UCSD-AML1 (cell line): ENCODE results near the gene TFB1M.
"Not testable (repeated sequence)": the region's sequence is repeated elsewhere in the genome, so short reads cannot be mapped to it uniquely, and the experiment has no call there.

Experiments used
- DNase-seq: peaks from one replicate; lab custom pipeline; 2025; ENCODE audit not compliant: unreplicated experiment; lab: John Stamatoyannopoulos, UW

The TFB1M gene

DNA sequence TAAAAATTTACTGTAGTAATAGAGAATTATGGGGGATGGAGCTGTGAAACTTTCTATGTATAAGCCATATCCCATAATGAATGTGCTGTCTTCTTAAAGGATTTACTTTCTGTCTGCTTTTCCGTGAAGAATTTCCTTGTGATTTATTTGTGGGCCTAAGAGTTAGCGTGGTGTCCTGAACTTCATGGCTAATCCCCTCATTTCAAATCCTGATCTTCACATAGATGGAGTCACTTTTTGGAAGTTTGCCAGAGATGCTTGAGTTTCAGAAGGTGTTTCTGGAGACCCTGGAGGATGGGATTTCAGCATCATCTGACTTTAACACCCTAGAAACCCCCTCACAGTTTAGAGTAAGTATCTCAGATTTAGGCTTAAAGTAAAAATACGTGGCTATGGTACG lies 69.8 kb downstream of the TFB1M start:
- DNase-seq, result no peak

DNA sequence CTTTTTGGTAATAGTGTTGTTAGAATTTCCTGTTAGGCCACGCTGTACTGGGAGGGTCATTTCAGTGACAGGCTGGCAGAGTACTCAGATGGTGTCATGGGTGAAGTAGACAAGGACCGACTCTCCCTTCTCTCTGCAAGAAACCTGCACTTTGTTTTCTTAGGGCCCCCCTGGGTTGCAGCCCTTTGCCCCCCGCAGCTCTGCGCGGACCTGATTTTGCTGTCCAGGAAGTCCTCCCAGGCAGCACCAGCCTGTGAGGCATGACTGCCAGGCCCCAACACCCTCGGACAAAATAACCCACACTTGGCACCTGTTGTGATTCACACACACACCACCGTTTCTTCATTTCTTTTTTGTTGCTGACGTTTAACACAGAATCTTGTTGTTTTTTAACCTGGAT lies 72.3 kb downstream of the TFB1M start:
- no peak for DNase-seq

DNA sequence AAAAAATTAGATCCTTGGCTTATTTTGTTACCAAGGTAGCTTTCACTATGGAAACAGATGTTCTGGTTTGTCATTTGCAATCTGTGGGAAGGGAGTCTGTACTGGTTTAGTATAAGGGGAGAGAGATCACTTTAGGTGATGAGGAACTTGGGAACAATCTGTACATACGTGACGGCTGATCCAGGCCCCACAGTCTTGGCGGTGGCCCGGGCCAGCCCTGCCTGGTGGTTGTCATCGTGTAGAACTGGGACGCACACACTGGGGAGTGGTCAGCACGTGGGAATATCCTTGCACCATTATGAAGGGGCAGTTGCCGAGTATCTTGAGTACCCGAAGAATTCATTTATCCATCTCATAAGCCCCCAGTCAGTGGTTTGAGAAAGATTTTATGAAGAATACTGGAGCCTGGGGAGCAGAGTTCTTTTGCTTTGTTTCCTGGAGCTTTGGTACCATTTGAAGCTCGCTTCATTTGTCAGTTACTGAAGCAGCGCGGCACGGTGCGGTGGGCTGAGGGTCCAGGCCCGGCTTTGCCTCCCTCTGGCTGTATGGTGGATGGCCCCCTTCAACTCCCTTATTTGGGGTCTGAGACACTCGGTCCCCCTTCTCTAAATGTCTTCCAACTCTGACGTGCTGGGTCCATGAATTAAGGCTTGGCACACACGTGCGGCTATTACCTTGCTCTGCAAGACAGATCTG lies 73.2 kb downstream of the TFB1M start:
- DNase-seq, result no peak

- DNase-seq, result no peak
Observed at GRCh38 chr6:155237613-155238012, 76.7 kb downstream of the TFB1M start.

DNA sequence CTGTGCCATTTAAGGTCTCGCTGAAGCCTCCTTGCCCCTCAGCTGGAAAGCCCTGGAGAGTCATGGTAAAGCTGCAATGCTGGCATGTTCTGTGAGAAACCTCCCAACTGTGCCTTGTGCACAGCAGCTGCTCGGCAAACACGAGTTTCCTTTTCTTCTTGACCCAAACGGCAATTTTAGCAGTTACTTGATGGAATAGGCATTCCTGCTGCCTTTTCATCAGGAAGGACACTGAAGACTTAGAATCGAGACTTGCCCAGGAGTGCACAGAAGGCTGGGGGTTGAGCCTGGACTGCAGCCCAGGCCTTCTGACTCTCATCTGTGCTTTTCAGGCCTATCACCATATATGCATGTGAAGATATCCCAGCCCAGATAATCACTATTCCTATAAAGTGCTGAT lies 79.2 kb downstream of the TFB1M start:
- no peak for DNase-seq

GRCh38 chr6:155234687-155235086 lies 79.6 kb downstream of the TFB1M start:
- DNase-seq, result no peak

- DNase-seq, result no peak
Observed at GRCh38 chr6:155234167-155234566, 80.1 kb downstream of the TFB1M start.

GRCh38 chr6:155232848-155233247 lies 81.4 kb downstream of the TFB1M start:
- no peak for DNase-seq

DNA sequence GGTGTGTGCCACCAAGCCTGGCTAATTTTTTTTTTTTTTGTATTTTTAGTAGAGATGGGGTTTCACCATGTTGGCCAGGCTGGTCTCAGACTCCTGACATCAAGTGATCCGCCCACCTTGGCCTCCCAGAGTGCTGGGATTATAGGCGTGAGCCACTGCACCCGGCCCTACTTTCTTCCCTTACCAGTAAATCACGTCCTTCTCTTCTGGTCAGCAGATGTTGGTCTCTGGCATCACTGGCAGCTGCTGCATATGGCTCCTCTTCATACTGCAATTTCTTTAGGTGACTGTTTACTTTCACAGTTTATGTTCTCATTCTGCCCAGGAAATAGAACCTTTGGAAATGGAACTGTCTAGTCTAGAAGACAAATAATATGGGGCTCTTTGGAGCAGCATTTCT lies 83.3 kb downstream of the TFB1M start:
- DNase-seq, result not testable (repeated sequence)

GRCh38 chr6:155228546-155229166 lies 85.6 kb downstream of the TFB1M start:
- no peak for DNase-seq

DNA sequence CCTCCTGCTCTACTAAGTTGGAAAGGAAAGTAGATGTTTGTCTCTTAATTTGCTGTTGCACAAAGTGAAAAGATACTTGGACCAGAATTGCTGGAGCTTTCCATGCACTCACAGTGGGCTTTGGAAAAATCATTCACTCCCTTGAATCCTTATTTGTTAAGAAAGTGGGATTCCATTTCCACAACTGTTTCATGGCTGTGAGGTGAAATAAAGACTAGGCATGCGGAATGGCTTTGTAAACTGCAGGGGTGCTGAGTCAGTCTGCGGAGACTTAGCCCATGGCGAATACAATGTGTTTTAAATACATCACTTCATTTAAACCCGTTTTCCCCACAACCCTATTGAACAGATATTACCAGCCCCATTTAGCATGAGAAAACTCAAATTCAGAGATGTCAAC lies 87.2 kb downstream of the TFB1M start:
- DNase-seq, result no peak

GRCh38 chr6:155224618-155225017 lies 89.7 kb downstream of the TFB1M start:
- DNase-seq, result no peak

- DNase-seq, result no peak
Observed at GRCh38 chr6:155223646-155224451, 90.4 kb downstream of the TFB1M start.

GRCh38 chr6:155222506-155222905 lies 91.8 kb downstream of the TFB1M start:
- DNase-seq, result no peak

DNA sequence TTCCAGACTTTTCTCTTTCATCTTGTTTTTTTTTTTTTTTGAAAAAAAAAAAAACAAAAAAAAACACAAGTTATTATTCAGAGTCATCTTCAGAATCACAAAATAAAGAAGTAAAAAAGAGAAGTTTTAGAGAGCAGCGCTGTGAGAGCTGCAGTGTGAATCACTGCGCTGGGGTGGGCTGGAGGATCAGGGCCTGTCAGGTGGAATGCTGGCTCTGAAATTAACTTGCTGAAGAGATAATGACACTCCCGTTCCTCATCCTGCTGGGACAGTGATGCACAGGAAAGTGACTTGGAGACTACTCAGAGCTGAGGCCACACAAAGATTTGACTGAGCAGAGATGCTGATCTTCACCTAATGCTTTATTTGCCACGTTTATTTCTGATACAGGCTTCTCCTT lies 93.2 kb downstream of the TFB1M start:
- DNase-seq, result no peak

GRCh38 chr6:155219858-155220301 lies 94.4 kb downstream of the TFB1M start:
- DNase-seq, result no peak

DNA sequence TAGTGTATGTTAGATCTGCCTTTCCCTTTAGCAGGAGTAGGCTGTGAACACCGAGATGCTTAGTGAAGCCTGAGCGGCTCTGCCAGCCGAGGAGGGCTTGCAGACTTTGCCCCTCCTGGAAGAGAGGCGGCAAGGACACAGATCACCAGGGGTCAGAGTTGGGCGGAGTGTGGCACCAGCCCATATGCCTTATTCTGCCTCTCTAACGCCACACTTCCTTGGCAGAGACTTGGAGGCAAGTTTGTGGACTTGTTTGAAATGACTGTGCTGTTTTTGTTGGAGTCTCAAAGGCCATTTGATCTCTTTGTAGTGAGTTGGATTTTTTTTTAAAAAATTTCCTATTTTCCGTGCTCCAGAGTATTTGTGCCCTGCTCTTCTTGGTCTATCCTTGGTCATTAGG lies 95.0 kb downstream of the TFB1M start:
- no peak for DNase-seq

DNA sequence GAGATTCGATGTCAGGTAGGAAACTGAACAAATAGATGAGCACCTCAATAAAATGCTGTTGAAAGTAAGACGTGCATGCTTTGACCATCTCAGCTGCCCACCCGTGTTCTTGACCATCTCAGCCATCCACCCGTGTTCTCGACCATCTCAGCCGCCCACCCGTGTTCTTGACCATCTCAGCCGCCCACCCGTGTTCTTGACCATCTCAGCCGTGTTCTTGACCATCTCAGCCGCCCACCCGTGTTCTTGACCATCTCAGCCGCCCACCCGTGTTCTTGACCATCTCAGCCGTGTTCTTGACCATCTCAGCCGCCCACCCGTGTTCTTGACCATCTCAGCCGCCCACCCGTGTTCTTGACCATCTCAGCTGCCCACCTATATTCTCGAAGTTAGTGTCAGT lies 95.6 kb downstream of the TFB1M start:
- DNase-seq, result not testable (repeated sequence)

- DNase-seq, result no peak
Observed at GRCh38 chr6:155216312-155217046, 97.8 kb downstream of the TFB1M start.

- DNase-seq, result no peak
Observed at GRCh38 chr6:155215906-155216305, 98.4 kb downstream of the TFB1M start.

GRCh38 chr6:155213611-155214372 lies 100.5 kb downstream of the TFB1M start:
- DNase-seq, result no peak
